HG02973 (cell line): Measurements from ENCODE around the gene OR10S1.
"Not testable (repeated sequence)": the region's sequence is repeated elsewhere in the genome, so short reads cannot be mapped to it uniquely, and the experiment has no call there.

Experiments
- ATAC-seq: cut with Tn5 transposase; IDR thresholded peaks from one replicate; pipeline ENCODE4 v1.9.1; 2021; ENCODE audit warnings: moderate library complexity; ENCODE audit not compliant: unreplicated experiment

OR10S1 gene, protein sequence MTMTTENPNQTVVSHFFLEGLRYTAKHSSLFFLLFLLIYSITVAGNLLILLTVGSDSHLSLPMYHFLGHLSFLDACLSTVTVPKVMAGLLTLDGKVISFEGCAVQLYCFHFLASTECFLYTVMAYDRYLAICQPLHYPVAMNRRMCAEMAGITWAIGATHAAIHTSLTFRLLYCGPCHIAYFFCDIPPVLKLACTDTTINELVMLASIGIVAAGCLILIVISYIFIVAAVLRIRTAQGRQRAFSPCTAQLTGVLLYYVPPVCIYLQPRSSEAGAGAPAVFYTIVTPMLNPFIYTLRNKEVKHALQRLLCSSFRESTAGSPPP

DNA sequence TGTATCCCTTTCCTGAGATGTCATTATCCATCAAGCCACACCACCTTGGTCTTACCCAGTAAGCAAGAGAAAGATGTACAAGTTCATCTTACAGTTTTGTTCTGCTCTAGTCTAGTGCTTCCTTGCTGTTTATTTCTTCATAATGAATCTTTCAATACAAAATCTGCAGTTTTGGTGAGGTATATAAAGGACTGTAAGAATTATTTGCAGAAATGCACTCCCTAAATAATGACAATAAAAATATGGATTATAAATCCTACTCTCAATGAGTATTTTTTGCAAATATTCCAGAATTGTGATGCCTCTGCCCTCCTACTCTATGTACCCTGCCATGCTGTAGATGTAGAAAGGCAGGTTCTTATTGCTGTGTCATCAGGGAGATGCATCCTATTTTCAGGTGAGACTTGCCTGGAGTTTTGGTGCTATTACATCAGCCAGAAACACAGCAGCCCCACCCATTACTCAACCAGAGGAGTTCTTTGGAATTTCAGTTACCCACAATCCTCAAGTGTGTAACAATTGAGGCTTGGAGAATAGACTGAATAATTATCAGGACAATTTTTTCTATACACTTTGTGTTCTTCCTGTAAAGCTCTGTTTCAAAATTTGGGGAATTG is at the start of gene OR10S1:
TSS of gene OR10S1 (minus strand) at position 51 of the 617 bp plus-strand sequence. CDS start 117 bp downstream, outside the sequence.
- ATAC-seq: no peak

DNA sequence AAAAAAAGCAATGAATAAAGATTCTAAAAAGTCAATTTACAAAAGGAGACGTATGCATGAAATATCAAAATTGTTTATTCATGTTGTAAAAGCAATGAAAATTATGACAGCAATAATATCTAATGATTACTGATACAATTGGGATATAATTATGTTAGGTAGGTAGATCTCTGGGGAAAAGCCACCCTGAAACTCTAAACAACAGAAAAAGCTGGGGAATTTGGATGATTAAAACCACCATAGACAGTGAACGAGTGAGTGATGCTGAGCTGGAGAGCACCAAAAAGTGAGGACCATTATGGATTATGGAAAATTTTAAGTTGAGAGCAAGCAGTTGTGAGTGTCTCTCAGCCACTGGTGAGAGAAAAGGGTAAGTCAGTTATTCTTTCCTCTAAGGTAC is 48.9 kb upstream of the OR10S1 start, which contains the start of gene OR10G8:
TSS of gene OR10G8 (plus strand) at position 301 of the 400 bp plus-strand sequence. CDS start 2,825 bp downstream, outside the sequence.
- no peak for ATAC-seq

DNA sequence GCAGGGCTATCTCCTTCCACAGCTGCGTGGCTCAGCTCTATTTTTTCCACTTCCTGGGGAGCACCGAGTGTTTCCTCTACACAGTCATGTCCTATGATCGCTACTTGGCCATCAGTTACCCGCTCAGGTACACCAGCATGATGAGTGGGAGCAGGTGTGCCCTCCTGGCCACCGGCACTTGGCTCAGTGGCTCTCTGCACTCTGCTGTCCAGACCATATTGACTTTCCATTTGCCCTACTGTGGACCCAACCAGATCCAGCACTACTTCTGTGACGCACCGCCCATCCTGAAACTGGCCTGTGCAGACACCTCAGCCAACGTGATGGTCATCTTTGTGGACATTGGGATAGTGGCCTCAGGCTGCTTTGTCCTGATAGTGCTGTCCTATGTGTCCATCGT is 38.3 kb upstream of the OR10S1 start:
- not testable (repeated sequence) for ATAC-seq

DNA sequence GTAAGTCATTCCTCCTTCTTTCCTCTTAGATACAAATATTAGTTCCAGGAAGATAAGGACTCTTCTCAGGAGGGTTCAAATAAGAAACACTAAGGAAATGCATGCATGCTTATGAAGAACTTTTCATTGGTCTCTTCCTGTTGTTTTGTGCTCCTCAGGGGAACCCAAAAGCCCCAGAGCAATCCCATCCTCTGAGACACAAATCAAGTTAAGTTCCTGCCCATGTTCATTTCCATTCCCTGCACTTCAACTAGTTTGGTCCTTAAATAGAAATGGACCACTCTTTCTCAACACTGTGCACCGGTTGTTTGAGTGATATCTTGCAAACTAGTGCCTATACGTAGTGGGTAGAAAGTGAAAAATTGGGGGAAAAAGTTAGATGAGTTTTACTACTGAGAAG is 35.1 kb upstream of the OR10S1 start, which contains the start of gene OR10G4:
TSS of gene OR10G4 (plus strand) at position 301 of the 400 bp plus-strand sequence. CDS start 2,578 bp downstream, outside the sequence.
- ATAC-seq: no peak

DNA sequence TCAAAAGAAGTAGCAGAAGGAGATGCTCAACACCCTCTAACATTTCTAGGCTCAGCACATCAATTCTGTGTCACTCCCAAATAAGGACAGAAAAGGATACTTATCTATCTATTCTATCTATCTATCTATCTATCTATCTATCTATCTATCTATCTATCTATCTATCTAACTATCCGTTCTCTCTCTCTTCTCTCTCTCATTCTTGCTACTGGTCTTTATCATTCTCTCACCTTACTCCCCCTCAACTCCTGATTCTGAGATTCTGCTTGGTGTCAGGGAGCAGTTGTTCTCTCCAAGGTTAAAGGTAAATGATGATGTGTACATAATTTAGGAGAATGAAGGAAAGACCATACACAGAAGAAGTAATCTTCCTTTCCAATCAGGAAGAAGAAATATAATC is 17.5 kb upstream of the OR10S1 start, which contains the start of gene OR10G6:
TSS of gene OR10G6 (minus strand) at position 43 of the 400 bp plus-strand sequence. CDS start at position 43, 0 bp downstream.
- no peak for ATAC-seq

DNA sequence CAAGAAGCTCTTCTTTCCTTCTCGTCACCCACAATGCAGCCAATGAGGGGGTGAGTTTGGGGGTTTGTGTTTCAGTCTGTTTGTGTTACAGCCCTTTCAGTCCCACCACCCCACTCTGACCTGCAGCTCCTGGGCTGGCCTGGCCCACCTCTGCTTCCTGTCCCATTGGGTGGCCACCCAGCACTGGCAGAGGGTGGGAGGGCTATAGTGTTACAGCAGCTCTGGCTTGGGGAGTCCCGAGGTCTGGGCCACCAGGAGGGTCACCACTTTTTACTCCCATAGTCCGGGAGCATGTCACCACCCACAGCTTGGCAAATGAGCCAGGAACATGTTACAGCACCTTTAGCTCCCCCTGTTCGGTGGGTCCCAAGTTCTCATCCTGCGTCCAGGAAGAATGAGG is 1.7 kb upstream of the OR10S1 start:
- no peak for ATAC-seq

DNA sequence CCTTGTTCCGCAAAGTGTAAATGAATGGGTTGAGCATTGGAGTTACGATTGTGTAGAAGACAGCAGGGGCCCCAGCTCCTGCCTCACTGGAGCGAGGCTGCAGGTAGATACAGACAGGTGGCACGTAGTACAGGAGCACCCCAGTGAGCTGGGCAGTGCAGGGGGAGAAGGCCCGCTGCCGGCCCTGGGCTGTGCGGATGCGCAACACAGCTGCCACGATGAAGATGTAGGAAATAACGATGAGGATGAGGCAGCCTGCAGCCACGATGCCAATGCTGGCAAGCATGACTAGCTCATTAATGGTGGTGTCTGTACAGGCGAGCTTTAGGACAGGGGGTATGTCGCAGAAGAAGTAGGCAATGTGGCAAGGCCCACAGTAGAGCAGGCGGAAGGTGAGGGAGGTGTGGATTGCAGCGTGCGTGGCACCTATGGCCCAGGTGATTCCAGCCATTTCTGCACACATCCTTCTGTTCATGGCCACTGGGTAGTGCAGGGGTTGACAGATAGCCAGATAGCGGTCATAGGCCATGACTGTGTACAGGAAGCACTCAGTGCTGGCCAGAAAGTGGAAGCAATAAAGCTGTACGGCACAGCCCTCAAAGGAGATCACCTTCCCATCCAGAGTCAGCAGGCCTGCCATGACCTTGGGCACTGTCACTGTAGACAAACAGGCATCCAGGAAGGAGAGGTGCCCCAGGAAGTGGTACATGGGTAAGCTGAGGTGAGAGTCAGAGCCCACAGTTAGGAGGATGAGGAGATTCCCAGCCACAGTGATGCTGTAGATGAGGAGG is 616 bp downstream of the OR10S1 start:
- ATAC-seq: no peak

DNA sequence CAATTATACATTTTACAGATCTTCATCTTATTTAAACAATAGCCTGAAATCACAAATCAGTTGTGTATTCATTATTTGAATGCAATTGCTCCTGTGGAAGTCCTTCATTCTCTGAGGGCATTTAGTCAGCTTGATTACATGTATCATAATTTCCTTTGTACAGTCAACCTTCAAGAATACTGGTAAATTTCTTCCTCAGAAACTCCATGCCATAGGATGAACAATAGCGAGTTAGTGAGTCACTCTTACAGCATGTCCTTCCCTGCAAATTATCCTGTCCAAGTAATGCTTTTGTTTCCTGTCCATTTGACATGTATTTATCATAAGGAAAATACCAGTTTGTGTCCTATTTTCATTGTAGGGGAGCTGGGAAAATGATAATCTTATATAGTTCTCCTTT is 3.8 kb downstream of the OR10S1 start:
- no peak for ATAC-seq

DNA sequence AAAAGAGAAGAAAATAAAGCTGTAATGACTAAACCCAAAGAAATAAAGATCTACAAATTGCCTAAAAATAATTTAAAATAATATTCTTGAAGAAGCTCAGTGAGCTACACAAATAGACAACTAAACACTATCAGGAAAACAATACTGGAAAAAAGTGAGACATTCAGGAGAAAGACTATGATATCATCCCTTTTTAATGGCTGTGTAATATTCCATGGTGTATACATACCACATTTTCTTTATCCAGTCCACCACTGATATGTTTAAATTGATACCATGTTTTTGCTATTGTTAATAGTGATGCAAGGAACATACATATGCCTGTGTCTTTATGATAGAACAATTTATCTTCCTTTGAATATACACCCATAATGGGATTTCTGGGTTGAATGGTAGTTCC is 20.8 kb downstream of the OR10S1 start:
- ATAC-seq: no peak

DNA sequence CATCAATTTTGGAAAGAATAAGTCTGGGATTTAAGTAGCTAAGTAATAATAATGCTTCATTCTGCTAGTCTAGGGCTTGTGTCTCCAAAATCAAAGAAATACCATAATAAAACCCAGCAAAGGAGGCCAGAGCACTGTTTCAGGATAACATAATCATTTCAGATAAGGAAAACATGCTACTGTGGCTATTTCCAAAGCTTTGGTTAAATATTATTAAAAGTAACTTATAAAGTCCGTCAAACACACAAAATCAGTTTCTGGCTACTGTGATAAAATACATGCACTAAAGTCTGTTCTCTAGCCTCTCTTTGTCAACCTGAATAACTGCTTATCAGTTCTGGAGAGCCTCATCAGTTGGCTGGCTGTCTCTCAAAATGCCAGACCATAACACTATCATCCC is 32.4 kb downstream of the OR10S1 start:
- ATAC-seq: no peak

DNA sequence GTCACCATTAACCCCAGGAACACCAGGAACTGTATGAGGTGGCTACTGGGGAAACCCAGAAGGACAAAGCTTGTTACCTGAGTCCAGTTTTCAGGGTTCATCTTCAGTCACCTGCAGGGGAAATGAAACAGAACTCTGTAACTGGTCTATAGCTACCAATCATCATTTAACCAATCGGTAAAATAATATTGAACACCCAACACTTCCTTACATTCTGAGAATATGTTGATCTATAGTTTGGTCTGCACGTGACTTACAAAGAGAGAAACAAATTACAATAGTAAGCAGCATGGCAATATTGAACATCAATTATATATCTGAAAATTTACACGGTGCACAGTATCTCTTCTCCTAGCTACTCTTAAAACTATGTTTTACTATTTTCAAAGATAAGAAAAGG is 33.8 kb downstream of the OR10S1 start, which contains the start of gene OR6T1:
TSS of gene OR6T1 (minus strand) at position 101 of the 400 bp plus-strand sequence. CDS start at position 101, 0 bp downstream.
- ATAC-seq: no peak

DNA sequence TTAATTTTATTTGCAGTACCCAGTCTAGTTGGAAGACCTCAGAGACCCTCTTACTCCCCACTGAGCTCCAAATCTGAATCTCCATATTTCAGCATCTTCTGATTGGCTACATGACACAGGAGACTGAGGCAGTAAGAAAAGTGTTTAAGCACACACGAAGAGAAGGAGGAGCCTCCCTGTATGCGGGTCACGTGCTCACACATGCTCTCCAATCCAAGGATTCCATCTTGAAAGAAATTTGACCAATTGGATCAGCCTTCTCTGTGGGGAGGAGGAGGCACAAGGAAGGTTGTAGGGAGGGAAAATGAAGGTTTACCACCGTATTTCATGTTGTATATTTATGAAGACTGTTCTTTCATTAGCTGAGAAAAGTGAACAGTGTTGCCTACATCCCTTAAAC is 35.2 kb downstream of the OR10S1 start:
- ATAC-seq: no peak

DNA sequence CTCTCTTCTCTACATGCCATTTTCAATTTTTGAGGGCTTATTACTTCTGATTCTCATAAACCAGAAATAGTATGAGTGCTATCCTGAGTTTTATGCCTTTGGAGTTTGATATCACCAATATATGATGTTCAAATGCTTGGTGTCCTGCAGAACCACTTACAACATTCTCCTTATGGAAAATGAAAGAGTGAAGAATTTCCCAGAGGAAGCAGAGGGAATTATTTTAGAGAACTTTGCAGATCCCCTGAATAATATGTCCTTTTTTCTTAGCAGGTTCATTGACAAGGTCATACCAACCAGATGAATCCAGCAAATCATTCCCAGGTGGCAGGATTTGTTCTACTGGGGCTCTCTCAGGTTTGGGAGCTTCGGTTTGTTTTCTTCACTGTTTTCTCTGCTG is 38.3 kb downstream of the OR10S1 start, which contains the start of gene OR4D5:
TSS of gene OR4D5 (plus strand) at position 301 of the 400 bp plus-strand sequence. CDS start at position 301, 0 bp downstream.
- no peak for ATAC-seq
